ENCODE data around the gene ATP5PO. TPM values are rescaled to one million over a fixed set of nuclear protein-coding genes. Genes with fewer than 3 reads are reported as not detected.
"Not testable (repeated sequence)": the region's sequence is repeated elsewhere in the genome, so short reads cannot be mapped to it uniquely, and the experiment has no call there.

The ATP5PO gene
- total RNA-seq, 4 donors from 2014 or later: 261 to 560 (median 356) TPM

GRCh38 chr21:33871171-33871570 is 44.4 kb downstream of the ATP5PO start:
- H3K9me3 ChIP-seq: no peaks in the 10 kb centered on the region
- no peaks in the 10 kb centered on the region for H3K36me3 ChIP-seq
- H3K27me3 ChIP-seq: no peaks in the 10 kb centered on the region
- H3K27ac ChIP-seq: no peak overlapping the region
- no peak for DNase-seq
- TF ChIP-seq POLR2A (IDR thresholded peaks at IDR 0.05) (no peak), CTCF (IDR thresholded peaks at IDR 0.05 in 4 of 5, conservative IDR thresholded peaks at IDR 0.05 in 1 of 5) (no peak)
- no peak for ATAC-seq
- intact Hi-C loops (cut with DNase I; ENCODE audit: low total_unique reads) (no loop called here), in situ Hi-C loops (cut with MboI; ENCODE audit: low sequenced_read_pairs in 4 of 4) (no loop called here)
- no peaks in the 10 kb centered on the region for H3K4me1 ChIP-seq
- H3K4me3 ChIP-seq: no peak overlapping the region

GRCh38 chr21:33870768-33871167 is 44.8 kb downstream of the ATP5PO start:
- Histone ChIP-seq H3K36me3 (no peaks in the 10 kb centered on the region), H3K4me3 (no peak overlapping the region), H3K27me3 (no peaks in the 10 kb centered on the region), H3K4me1 (no peaks in the 10 kb centered on the region), H3K27ac (no peak overlapping the region), H3K9me3 (no peaks in the 10 kb centered on the region)
- TF ChIP-seq POLR2A (IDR thresholded peaks at IDR 0.05) (no peak), CTCF (IDR thresholded peaks at IDR 0.05 in 4 of 5, conservative IDR thresholded peaks at IDR 0.05 in 1 of 5) (no peak)
- no peak for DNase-seq
- no peak for ATAC-seq
- intact Hi-C loops (cut with DNase I; ENCODE audit: low total_unique reads): no loop called here
- in situ Hi-C loops (cut with MboI; ENCODE audit: low sequenced_read_pairs in 4 of 4): no loop called here

GRCh38 chr21:33869873-33870272 is 45.7 kb downstream of the ATP5PO start:
- Histone ChIP-seq H3K9me3 (no peaks in the 10 kb centered on the region), H3K27ac (no peak overlapping the region), H3K36me3 (no peaks in the 10 kb centered on the region), H3K27me3 (no peaks in the 10 kb centered on the region), H3K4me1 (no peaks in the 10 kb centered on the region), H3K4me3 (no peak overlapping the region)
- ATAC-seq (no peak), DNase-seq (no peak)
- in situ Hi-C loops (cut with MboI; ENCODE audit: low sequenced_read_pairs in 4 of 4) (no loop called here), intact Hi-C loops (cut with DNase I; ENCODE audit: low total_unique reads) (loop anchor here (5.0 kb wide), 1 partner anchor 1407 kb away; no protein-coding TSS in a partner anchor)
- TF ChIP-seq CTCF (IDR thresholded peaks at IDR 0.05 in 4 of 5, conservative IDR thresholded peaks at IDR 0.05 in 1 of 5): no peak
- no peak for TF ChIP-seq POLR2A (IDR thresholded peaks at IDR 0.05)

- H3K36me3 ChIP-seq; in situ Hi-C loops (cut with MboI; ENCODE audit: low sequenced_read_pairs in 4 of 4); H3K4me3 ChIP-seq; H3K4me1 ChIP-seq; ATAC-seq; H3K27ac ChIP-seq; DNase-seq; H3K27me3 ChIP-seq; H3K9me3 ChIP-seq: not testable (repeated sequence)
- intact Hi-C loops (cut with DNase I; ENCODE audit: low total_unique reads): loop anchor here (5.0 kb wide), 1 partner anchor 1409 kb away; no protein-coding TSS in a partner anchor
These were observed 47.7 kb downstream of the ATP5PO start for GRCh38 chr21:33867868-33868267.

GRCh38 chr21:33866826-33867225 is 48.8 kb downstream of the ATP5PO start:
- TF ChIP-seq POLR2A (IDR thresholded peaks at IDR 0.05) (no peak), CTCF (IDR thresholded peaks at IDR 0.05 in 4 of 5, conservative IDR thresholded peaks at IDR 0.05 in 1 of 5) (no peak)
- in situ Hi-C loops (cut with MboI; ENCODE audit: low sequenced_read_pairs in 4 of 4): no loop called here
- no peak overlapping the region for H3K4me3 ChIP-seq
- no peak overlapping the region for H3K27ac ChIP-seq
- intact Hi-C loops (cut with DNase I; ENCODE audit: low total_unique reads): loop anchor here (5.0 kb wide), 1 partner anchor 1410 kb away; no protein-coding TSS in a partner anchor
- no peaks in the 10 kb centered on the region for H3K27me3 ChIP-seq
- H3K9me3 ChIP-seq: no peaks in the 10 kb centered on the region
- no peaks in the 10 kb centered on the region for H3K4me1 ChIP-seq
- H3K36me3 ChIP-seq: no peaks in the 10 kb centered on the region
- DNase-seq (no peak), ATAC-seq (no peak)

All from gastrocnemius medialis (tissue), 4 donors.